C1 segment of cervical spinal cord (tissue), 14 donors: ENCODE measurements around the gene AP1M2.
"Not testable (repeated sequence)": the region's sequence is repeated elsewhere in the genome, so short reads cannot be mapped to it uniquely, and the experiment has no call there.

Experiments
- DNase-seq, 14 donors: peaks; one replicate each; lab custom pipeline; 2025; lab: John Stamatoyannopoulos, UW

AP1M2 gene

DNA sequence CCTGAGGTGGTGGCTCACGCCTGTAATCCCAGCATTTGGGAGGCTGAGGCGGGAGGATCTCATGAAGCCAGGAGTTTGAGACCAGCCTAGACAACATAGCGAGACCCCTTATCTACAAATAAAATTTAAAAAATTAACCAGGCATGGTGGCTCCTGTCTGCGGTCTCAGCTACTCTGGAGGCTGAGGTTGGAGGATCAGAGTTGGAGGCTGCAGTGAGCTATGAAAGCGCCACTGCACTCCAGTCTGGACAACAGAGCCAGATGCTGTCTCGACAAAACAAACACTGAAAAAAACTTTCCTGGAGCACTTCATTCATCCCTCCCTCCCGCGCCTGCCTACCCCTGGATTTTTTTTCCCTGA, 44.1 kb downstream of the AP1M2 start:
- no peak for DNase-seq

DNA sequence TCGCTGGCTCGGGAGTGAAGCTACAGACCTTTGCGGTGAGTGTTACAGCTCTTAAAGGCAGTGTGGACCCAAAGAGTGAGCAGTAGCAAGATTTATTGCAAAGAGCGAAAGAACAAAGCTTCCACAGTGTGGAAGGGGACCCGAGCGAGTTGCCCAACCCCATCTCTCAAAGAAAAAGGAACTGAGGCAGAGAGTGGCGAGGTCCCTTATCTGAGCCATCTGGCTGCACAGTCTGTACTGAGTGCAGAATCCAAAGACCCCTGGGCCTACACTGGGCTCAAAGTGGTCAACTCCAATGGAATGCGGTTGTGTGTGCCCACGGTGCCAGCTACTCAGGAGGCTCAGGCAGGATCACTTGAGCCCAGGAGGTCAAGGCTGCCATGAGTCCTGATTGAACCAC, 48.1 kb downstream of the AP1M2 start:
- not testable (repeated sequence) for DNase-seq

- no peak for DNase-seq
Observed at GRCh38 chr19:10538204-10538983, 48.7 kb downstream of the AP1M2 start.

DNA sequence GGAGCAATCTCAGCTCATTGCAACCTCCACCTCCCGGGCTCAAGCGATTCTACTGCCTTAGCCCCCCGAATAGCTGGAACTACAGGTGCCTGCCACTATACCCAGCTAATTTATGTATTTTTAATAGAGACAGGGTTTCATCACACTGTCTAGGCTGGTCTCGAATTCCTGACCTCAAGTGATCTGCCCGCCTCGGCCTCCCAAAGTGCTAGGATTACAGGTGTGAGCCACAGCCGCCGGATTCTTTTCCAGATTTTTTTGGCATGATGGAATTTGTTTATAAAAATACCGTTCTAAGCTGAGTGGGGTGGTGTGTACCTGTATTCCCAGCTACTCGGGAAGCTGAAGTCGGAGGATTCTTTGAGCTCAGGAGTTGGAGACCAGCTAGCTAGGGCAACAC, 49.4 kb downstream of the AP1M2 start:
- DNase-seq: no peak

GRCh38 chr19:10535613-10536012, 51.5 kb downstream of the AP1M2 start:
- no peak for DNase-seq

GRCh38 chr19:10533646-10534386, 53.3 kb downstream of the AP1M2 start:
- no peak for DNase-seq

GRCh38 chr19:10532457-10532856, 54.7 kb downstream of the AP1M2 start:
- DNase-seq: no peak

DNA sequence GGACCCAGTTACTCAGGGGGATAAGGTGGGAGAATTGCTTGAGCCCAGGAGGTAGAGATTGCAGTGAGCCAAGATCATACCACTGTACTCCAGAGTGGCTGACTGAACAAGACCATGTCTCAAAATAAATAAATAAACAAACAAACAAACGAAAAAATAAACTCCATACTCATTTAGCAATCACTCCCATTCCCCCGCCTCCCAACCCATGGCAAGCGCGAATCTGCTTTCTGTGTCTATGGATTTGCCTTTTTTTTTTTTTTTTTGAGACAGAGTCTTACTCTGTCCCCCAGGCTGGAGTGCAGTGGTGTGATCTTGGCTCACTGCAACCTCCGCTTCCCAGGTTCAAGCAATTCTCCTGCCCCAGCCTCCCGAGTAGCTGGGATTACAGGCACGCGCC, 60.2 kb downstream of the AP1M2 start:
- DNase-seq: not testable (repeated sequence)

- no peak for DNase-seq
Observed at GRCh38 chr19:10525636-10526035, 61.5 kb downstream of the AP1M2 start.

DNA sequence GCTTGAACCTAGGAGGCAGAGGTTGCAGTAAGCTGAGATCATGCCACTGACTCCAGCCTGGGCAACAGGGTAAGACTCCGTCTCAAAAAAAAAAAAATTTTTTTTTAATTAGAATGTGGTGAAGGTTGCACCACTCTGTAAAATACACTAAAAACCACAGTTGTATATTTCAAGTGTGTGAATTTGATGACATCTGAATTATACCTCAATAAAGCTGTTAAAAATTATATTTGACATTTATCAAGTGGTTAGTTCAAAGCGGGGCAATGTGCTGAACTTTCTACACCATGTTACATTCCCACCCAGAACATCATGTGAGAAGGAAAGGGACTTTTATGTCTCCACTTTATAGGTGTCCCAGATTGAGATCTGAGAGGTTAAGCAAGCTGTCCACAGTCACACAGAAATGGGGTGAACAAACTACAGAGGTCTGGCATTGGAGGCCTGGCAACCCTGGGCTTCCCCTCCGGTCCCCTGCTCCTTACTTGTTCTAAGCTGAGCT, 63.9 kb downstream of the AP1M2 start:
- no peak for DNase-seq
